ENCODE data around the gene KCTD11. TPM values are rescaled to one million over a fixed set of nuclear protein-coding genes. Genes with fewer than 3 reads are reported as not detected.
A peak's percentile ranks its signal among the peaks of the same experiment; 100 is the strongest.

KCTD11 gene
- total and polyA plus RNA-seq, 2 experiments from 2014 or later: 2.2 to 7.7 TPM

- Histone ChIP-seq H4K20me1 (replicated peaks; ENCODE audit: insufficient read depth) (peaks cover 38% of the 10 kb centered on the region), H3K27ac (ENCODE audit: low read depth) (peak overlapping the region; percentile 99), H3K4me1 (ENCODE audit: insufficient read depth) (peaks cover 20% of the 10 kb centered on the region; the same call in 1 of the 2 replicates), H3K27me3 (ENCODE audit: insufficient read depth) (no peaks in the 10 kb centered on the region), H3K36me3 (ENCODE audit: insufficient read depth) (peaks cover 32% of the 10 kb centered on the region), H3K79me2 (replicated peaks; ENCODE audit: insufficient read depth) (peaks cover 35% of the 10 kb centered on the region), H3F3A (replicated peaks; ENCODE audit: low read depth) (peaks cover 51% of the 10 kb centered on the region), H3K9me2 (ENCODE audit: insufficient read depth) (no peaks in the 10 kb centered on the region), H3K4me3 (peak overlapping the region; percentile 98), H3K4me2 (peak overlapping the region; percentile 98), H2AFZ (no peak overlapping the region)
- H3K9me3 Mint-ChIP-seq: peaks cover 9% of the 10 kb centered on the region; the same call in 2 of the 3 replicates
- peaks cover 47% of the 10 kb centered on the region for H3K36me3 Mint-ChIP-seq (ENCODE audit: low read depth)
- peaks cover 36% of the 10 kb centered on the region for H3K27me3 Mint-ChIP-seq (ENCODE audit: insufficient read depth, low read depth, poor library complexity)
- no peak for TF ChIP-seq ZNF462 (CRISPR knock-in tag; IDR thresholded peaks at IDR 0.05)
- TF ChIP-seq ZNF331 (CRISPR knock-in tag; IDR thresholded peaks at IDR 0.05; ENCODE audit: low read depth): no peak
- TF ChIP-seq CREB1 (CRISPR knock-in tag; IDR thresholded peaks at IDR 0.05; ENCODE audit: low read depth): peak; percentile 77
- H3K27ac Mint-ChIP-seq: peak overlapping the region; percentile 99
- DNase-seq (ENCODE audit: low spot score) (peak; percentile 64), ATAC-seq (peak; percentile 25)
- peaks cover 38% of the 10 kb centered on the region for H3K4me1 Mint-ChIP-seq
- peak overlapping the region; percentile 98 for H3K4me3 Mint-ChIP-seq
These were observed 44.0 kb upstream of the KCTD11 start for GRCh38 chr17:7307686-7308624.
